Measurements from ENCODE around the gene WDR64. TPM values are rescaled to one million over a fixed set of nuclear protein-coding genes. Genes with fewer than 3 reads are reported as not detected.

Gene WDR64
- total RNA-seq, 1 experiment from 2014 or later, result not detected

GRCh38 chr1:241711326-241711725 lies 59.2 kb downstream of the WDR64 start:
- intact Hi-C loops (cut with micrococcal nuclease; ENCODE audit: unreplicated experiment), result no loop called here
- BruUV-seq (replicated peaks), result no TSS peak
- no peaks in the 10 kb centered on the region for H3K9me3 ChIP-seq (ENCODE audit: low read depth, low read length, poor library complexity, severe bottlenecking)
- no peak overlapping the region for H3K4me3 ChIP-seq (ENCODE audit: low read depth, low read length, poor library complexity, severe bottlenecking)
- H3K27ac ChIP-seq (ENCODE audit: low read depth, low read length, poor library complexity, severe bottlenecking), result no peak overlapping the region
- POLR2A ChIA-PET (ENCODE audit: low non-redundant PET), result no interaction called here
- peaks cover 13% of the 10 kb centered on the region for H3K4me1 ChIP-seq (ENCODE audit: insufficient read depth, low read length, poor library complexity, severe bottlenecking)
- TF ChIP-seq EZH2 (IDR thresholded peaks at IDR 0.05; ENCODE audit: borderline replicate concordance, low read depth, low read length, poor library complexity, severe bottlenecking), result no peak
- no peak for TF ChIP-seq CTCF (conservative IDR thresholded peaks at IDR 0.05; ENCODE audit: low read depth, low read length)
- no peaks in the 10 kb centered on the region for H3K27me3 ChIP-seq (replicated peaks; ENCODE audit: insufficient read depth, low read depth, low read length, poor library complexity)
- no peak for DNase-seq (ENCODE audit: low spot score)
- CTCF ChIA-PET, result no interaction called here
- H3K36me3 ChIP-seq (ENCODE audit: insufficient read depth, low read length, poor library complexity, severe bottlenecking), result no peaks in the 10 kb centered on the region

- no TSS peak for BruUV-seq (replicated peaks)
- H3K4me3 ChIP-seq (ENCODE audit: low read depth, low read length, poor library complexity, severe bottlenecking), result no peak overlapping the region
- ChIA-PET POLR2A (ENCODE audit: low non-redundant PET) (no interaction called here), CTCF (no interaction called here)
- intact Hi-C loops (cut with micrococcal nuclease; ENCODE audit: unreplicated experiment), result no loop called here
- TF ChIP-seq CTCF (conservative IDR thresholded peaks at IDR 0.05; ENCODE audit: low read depth, low read length) (no peak), EZH2 (IDR thresholded peaks at IDR 0.05; ENCODE audit: borderline replicate concordance, low read depth, low read length, poor library complexity, severe bottlenecking) (no peak)
- H3K4me1 ChIP-seq (ENCODE audit: insufficient read depth, low read length, poor library complexity, severe bottlenecking), result peaks cover 13% of the 10 kb centered on the region
- H3K36me3 ChIP-seq (ENCODE audit: insufficient read depth, low read length, poor library complexity, severe bottlenecking), result no peaks in the 10 kb centered on the region
- no peak for DNase-seq (ENCODE audit: low spot score)
- H3K27ac ChIP-seq (ENCODE audit: low read depth, low read length, poor library complexity, severe bottlenecking), result no peak overlapping the region
- H3K9me3 ChIP-seq (ENCODE audit: low read depth, low read length, poor library complexity, severe bottlenecking), result no peaks in the 10 kb centered on the region
- H3K27me3 ChIP-seq (replicated peaks; ENCODE audit: insufficient read depth, low read depth, low read length, poor library complexity), result no peaks in the 10 kb centered on the region
Measured at GRCh38 chr1:241713316-241713715, 61.2 kb downstream of the WDR64 start.

- ChIA-PET POLR2A (ENCODE audit: low non-redundant PET) (no interaction called here), CTCF (no interaction called here)
- H3K4me1 ChIP-seq (ENCODE audit: insufficient read depth, low read length, poor library complexity, severe bottlenecking), result peaks cover 13% of the 10 kb centered on the region
- H3K27me3 ChIP-seq (replicated peaks; ENCODE audit: insufficient read depth, low read depth, low read length, poor library complexity), result no peaks in the 10 kb centered on the region
- DNase-seq (ENCODE audit: low spot score), result no peak
- intact Hi-C loops (cut with micrococcal nuclease; ENCODE audit: unreplicated experiment), result no loop called here
- no peak overlapping the region for H3K27ac ChIP-seq (ENCODE audit: low read depth, low read length, poor library complexity, severe bottlenecking)
- H3K9me3 ChIP-seq (ENCODE audit: low read depth, low read length, poor library complexity, severe bottlenecking), result no peaks in the 10 kb centered on the region
- BruUV-seq (replicated peaks), result no TSS peak
- no peaks in the 10 kb centered on the region for H3K36me3 ChIP-seq (ENCODE audit: insufficient read depth, low read length, poor library complexity, severe bottlenecking)
- no peak for TF ChIP-seq CTCF (conservative IDR thresholded peaks at IDR 0.05; ENCODE audit: low read depth, low read length)
- TF ChIP-seq EZH2 (IDR thresholded peaks at IDR 0.05; ENCODE audit: borderline replicate concordance, low read depth, low read length, poor library complexity, severe bottlenecking), result no peak
- H3K4me3 ChIP-seq (ENCODE audit: low read depth, low read length, poor library complexity, severe bottlenecking), result no peak overlapping the region
Measured at GRCh38 chr1:241714321-241715218, 62.5 kb downstream of the WDR64 start.

Data from A673 (cell line).